T-helper 1 cell (primary cell): Measurements from ENCODE around the gene ISG20.

Experiments used
- DNase-seq, 5 donors: peaks; one replicate each; pipeline ENCODE4 v3.0.0-alpha.2; 2012 to 2020

ISG20 gene

DNA sequence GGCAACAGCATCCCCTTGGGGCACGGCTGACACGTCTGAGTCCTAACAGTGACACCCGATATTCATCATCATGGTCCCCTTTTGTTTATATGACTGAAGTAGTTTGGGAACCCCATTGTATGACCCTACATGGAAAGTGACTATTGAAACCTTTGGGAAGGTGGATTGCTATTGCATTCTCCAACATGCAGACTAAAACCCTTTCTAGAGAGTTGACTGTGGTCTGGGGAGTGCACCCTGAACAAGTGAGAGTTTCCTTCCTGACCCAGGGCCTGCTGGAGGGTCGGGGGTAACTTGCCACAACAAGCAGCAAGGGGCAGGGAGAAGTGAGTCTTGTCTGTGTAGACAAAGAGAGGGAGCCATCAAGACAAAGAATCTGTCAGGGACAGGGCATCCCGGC, 54.4 kb downstream of the ISG20 start:
- DNase-seq = no peak

DNA sequence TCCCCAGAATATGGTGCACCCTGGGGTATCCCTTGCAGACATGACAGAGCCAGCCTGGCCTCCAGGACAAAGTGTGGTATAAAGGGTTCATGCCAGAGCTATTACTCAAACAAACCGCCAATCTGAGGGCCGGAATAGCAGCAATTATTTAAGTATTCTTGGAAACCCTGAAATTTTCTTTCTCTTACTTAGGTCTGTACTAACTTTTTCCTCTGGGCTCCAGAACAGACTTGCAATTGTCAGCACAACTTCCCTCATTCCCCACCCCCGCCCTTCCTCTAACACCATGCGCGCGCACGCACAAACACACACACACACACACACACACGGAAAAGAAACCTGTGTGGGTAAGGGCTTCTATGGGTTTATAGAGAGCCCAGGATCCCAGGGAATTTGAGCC, 56.3 kb downstream of the ISG20 start:
- DNase-seq = no peak

- DNase-seq = no peak
Observed at GRCh38 chr15:88695691-88696251, 57.0 kb downstream of the ISG20 start.

DNA sequence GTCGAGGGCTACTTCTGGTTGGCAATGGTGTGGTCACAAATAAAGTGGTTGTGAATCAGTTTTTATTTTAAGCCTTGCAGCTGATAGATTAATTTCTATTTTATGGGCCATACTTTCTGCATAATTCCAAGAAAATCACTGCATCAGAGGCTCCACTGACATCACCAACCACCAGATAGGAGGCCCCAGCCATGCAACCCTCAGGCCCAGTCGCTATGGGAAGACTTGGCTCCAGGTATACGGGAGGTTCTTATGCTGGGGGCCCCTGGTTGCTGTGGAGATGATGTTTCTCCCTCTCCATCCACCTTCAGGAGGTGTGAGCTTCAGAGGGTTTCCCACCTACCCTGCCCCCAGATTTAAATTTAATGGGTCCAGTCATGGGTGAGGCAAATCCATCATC, 57.4 kb downstream of the ISG20 start:
- no peak for DNase-seq

DNA sequence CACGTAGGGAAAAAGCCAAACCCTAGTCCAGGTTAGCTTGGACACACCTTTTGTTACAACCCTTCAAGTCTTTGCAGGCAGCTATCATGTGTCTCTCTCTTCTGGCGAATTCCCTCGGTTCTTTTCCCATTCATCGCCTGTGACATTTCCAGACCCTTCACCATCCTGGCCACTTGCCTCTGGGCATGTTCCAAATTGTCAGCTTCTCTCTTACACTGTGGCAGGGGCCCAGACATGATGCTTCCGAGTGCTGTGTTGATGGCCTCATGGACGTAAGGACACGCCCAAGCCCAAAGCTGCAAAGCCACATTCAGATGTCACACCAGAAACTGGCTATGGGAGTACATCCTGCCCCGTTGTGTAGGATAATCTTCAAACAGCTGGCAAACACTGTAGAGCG, 58.5 kb downstream of the ISG20 start:
- no peak for DNase-seq

GRCh38 chr15:88699861-88700260, 61.0 kb downstream of the ISG20 start:
- no peak for DNase-seq

DNA sequence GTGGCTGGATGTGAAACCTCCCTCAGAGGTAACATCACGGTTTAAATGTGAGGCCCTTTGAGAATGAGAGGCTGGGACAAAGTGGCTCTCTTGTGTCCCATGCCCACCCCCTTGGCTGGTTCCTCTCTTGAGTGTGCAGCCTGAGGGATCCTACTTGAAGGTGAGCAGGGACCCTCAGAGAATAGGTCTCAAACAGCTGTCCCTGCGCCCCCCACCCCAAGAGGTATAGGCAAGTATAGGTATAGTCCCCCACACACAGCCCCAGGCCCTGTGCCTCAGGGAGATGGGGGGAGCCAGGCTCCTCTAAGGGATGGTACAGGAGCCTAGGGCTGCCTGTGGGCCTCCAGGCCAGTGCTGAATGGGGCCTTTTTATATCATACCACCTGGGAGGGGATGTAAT, 61.9 kb downstream of the ISG20 start:
- DNase-seq = no peak

DNA sequence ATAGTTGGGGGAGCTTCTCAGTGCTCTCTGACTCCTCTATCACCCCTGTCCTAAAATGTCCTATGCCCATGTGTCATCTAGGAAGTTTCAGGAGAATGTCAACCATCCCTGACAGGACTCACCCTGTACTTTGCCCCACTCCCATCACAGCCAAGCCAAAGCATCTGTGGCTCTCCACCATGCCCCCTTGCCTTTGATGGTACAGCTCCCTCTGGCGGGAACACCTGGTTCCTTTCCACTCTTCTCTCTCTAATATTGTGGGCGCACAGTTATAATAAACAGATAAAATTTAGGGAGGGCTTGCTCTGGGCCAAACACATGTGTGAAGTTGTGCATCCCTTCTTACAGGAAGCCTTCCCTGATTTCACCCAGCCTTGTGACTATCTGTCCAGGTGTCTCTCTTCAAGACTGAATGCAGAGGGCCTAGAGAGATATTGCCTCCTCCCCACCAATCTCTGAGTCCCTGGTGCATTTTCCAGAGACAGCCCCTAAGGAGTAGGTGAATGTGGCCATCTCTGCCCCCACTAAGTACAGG, 62.8 kb downstream of the ISG20 start:
- DNase-seq = peak in 2 of 5 donors; percentile 10 to 17

GRCh38 chr15:88702983-88703382, 64.2 kb downstream of the ISG20 start:
- no peak for DNase-seq

- no peak for DNase-seq
Observed at GRCh38 chr15:88703533-88703932, 64.7 kb downstream of the ISG20 start.

DNA sequence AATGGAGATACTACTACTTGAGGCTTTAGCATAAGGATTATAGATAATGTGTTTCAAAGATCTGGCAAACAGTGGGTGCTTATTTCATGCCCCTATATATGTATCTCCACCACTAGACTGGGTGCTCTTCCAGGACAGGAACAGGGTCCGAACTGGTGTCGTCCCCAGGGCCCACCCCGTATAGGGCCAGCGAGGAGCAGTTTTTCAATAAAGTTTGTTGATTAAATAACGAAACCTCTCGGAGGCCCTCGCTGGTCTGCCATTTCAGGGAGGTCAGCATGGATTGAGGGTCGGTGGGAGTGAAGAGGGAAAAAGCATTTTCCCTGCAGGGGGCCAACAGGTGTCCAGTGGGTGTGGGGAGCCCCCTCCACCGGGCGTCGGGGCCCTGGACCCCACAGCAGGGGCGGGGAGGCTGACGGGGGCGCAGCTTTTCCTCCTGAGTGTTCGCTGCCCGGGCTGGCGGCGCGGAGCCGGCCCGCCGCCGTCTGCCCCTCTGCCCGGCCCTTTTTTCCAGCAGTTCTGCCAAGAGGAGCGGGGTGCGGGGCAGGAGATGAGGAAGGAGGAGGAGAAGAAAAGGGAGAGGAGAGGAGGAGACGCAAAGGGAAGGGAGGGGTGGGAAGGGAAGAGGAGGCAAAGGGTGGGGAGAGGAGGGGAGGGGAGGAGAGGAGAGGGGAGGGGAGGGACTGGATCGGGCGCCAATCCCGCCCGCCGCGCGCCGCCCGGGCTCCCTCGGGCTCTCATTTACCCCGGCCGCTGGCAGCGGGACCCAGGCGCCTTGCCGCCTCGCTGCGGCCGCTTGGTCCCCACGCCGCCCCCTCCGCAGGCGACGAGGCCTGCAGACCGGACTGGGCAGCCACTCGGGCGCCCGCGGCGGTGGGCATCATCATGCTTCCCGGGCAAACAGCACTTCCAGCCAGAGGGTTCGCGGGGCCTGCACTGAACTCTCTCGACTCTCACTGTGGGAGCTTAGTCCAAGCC, 66.3 kb downstream of the ISG20 start:
- no peak for DNase-seq

GRCh38 chr15:88705769-88706165, 67.0 kb downstream of the ISG20 start:
- DNase-seq = no peak
